Large intestine (tissue), 3 donors: ENCODE data around the gene CTBP2. TPM values are rescaled to one million over a fixed set of nuclear protein-coding genes. Genes with fewer than 3 reads are reported as not detected.

Experiments used
- DNase-seq, 2 donors: peaks; one replicate each; pipeline versions ENCODE4 v3.0.0 to v3.0.0-alpha.2; 2013
- H3K27ac ChIP-seq: one replicate; pipeline ENCODE4 v1.5.1; 2013; ENCODE audit warnings: low read length
- H3K27me3 ChIP-seq: 2 replicates; pipeline ENCODE4 v1.6.1; 2013; ENCODE audit warnings: low read length; ENCODE audit not compliant: control insufficient read depth, insufficient read depth
- H3K36me3 ChIP-seq: 2 replicates; pipeline ENCODE4 v1.6.1; 2013; ENCODE audit warnings: low read length; ENCODE audit not compliant: control insufficient read depth, insufficient read depth
- H3K4me1 ChIP-seq: one replicate; pipeline ENCODE4 v1.6.1; 2013; ENCODE audit warnings: low read length; ENCODE audit not compliant: control insufficient read depth, insufficient read depth
- H3K4me3 ChIP-seq: one replicate; pipeline ENCODE4 v1.5.1; 2013; ENCODE audit warnings: low read length
- H3K9me3 ChIP-seq: one replicate; pipeline ENCODE4 v1.6.1; 2013; ENCODE audit warnings: mild to moderate bottlenecking, low read depth, low read length, moderate library complexity; ENCODE audit not compliant: control insufficient read depth
- WGBS: methylation state at CpG from one replicate; pipeline ENCODE4 v1.1.5; 2013; ENCODE audit warnings: low lambda C conversion rate; ENCODE audit not compliant: insufficient coverage; 5-methylcytosine and 5-hydroxymethylcytosine counted together
- polyA plus RNA-seq: library from polyadenylated mRNA; unstranded; fragments of 120-200 nt; gene quantifications from one replicate; pipeline ENCODE4 v1.2.1, GENCODE V29; 2013

CTBP2 gene
- polyA plus RNA-seq, 1 donor: 60.1 TPM

DNA sequence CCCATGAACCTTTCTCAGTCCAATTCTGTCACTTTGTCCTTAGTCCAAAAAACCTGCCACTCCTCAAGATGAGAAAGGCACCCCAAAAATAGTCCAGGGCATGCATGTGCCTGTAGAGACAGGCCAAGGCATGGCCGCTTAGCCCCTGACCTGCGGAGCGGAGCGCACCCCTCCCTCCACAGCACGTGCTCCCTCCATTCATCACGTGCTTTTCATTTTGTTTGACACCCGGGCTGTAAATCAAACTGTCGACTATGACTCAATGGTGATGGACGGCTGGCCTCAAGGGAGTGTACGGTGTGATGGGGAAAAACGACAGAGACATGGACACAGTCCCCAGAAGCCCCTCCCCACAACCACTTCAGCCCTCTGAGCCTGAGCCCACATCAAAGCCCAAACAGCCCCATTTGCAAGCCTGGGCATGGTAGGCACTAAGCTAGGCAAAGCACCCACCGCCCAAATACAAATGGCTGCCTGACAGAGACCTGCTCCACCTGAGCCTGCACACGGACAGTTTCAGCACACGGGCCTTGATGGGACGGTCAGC is 127.8 kb downstream of the CTBP2 start:
- peaks cover 58% of the 10 kb centered on the region for H3K36me3 ChIP-seq

DNA sequence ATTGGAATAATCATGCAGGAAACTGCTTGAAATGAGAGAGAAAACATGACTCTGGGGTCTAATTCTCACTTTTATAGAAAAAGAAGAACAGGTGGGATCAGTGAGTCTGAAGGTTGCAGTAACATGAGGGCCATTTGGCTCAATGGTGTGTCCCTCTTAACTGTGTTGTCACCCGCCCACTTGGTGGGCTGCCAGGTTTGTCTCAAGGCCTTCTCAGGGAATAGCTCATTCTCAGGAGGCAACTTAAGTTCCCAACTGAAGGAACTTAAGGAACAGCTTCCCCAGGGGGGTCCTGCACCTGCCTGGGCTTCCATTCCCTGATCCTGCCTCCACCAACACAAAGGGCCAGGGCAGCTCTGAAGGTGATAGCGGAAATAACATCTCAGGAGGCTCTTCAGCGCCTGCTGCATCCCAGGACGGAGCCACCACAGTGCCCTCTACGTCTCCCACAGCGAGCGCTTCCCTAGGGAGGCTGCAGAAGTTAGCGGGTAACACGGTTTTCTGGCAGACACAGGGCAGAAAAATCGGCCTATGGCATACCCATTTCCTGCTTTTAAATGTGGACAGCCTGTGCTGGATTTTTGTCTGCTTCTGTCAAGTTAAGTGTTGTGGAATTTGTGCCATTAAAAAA is 129.7 kb downstream of the CTBP2 start:
- WGBS: 100% methylated on average over 2 of the region's 10 CpGs

More for the DNA sequence above, 127.8 kb downstream of the CTBP2 start:
- Histone ChIP-seq H3K27me3 (no peaks in the 10 kb centered on the region), H3K9me3 (no peaks in the 10 kb centered on the region), H3K4me1 (no peaks in the 10 kb centered on the region), H3K27ac (no peak overlapping the region), H3K4me3 (no peak overlapping the region)
- WGBS: no CpG with 5 or more reads among the region's 15 CpGs
- no peak for DNase-seq

DNA sequence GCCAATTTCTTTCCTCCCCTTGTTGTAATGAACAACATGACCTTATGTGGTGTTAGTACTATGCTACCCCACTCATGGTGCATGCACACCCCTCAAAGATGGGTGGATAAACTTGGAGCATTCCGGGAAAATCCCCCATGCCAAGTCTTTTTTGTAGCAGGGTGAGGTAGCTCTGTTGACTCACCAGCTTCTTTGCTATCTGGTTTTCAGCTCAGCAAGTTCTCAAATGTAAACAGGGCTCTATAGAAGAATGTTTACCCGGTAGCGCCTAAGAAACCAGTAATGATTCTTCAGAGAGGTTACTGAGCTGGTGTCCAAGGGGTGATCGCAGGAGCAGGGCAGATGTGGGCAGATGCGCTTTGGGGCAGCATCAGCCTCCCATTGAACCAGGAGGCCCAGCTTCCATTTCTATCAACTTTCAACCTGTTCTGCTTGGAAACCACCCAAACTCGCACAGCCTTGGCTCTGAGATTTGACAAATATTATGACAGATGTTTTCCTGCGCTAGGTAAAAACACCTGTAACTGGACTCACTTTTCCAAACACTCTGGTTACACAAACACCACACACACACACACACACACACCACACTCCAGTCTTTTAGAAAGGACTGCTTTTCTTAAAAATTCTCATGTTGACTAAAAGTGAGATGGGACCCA is 130.7 kb downstream of the CTBP2 start:
- H3K27ac ChIP-seq: no peak overlapping the region
- H3K4me1 ChIP-seq: peaks cover 2% of the 10 kb centered on the region
- no CpG with 5 or more reads among the region's 7 CpGs for WGBS
- no peaks in the 10 kb centered on the region for H3K9me3 ChIP-seq
- no peak overlapping the region for H3K4me3 ChIP-seq
- no peaks in the 10 kb centered on the region for H3K27me3 ChIP-seq
- peaks cover 60% of the 10 kb centered on the region for H3K36me3 ChIP-seq
- DNase-seq: no peak

More for the DNA sequence above, 129.7 kb downstream of the CTBP2 start:
- H3K27ac ChIP-seq: no peak overlapping the region
- H3K4me1 ChIP-seq: no peaks in the 10 kb centered on the region
- H3K9me3 ChIP-seq: no peaks in the 10 kb centered on the region
- H3K36me3 ChIP-seq: peaks cover 64% of the 10 kb centered on the region
- no peak overlapping the region for H3K4me3 ChIP-seq
- no peak for DNase-seq
- H3K27me3 ChIP-seq: no peaks in the 10 kb centered on the region

DNA sequence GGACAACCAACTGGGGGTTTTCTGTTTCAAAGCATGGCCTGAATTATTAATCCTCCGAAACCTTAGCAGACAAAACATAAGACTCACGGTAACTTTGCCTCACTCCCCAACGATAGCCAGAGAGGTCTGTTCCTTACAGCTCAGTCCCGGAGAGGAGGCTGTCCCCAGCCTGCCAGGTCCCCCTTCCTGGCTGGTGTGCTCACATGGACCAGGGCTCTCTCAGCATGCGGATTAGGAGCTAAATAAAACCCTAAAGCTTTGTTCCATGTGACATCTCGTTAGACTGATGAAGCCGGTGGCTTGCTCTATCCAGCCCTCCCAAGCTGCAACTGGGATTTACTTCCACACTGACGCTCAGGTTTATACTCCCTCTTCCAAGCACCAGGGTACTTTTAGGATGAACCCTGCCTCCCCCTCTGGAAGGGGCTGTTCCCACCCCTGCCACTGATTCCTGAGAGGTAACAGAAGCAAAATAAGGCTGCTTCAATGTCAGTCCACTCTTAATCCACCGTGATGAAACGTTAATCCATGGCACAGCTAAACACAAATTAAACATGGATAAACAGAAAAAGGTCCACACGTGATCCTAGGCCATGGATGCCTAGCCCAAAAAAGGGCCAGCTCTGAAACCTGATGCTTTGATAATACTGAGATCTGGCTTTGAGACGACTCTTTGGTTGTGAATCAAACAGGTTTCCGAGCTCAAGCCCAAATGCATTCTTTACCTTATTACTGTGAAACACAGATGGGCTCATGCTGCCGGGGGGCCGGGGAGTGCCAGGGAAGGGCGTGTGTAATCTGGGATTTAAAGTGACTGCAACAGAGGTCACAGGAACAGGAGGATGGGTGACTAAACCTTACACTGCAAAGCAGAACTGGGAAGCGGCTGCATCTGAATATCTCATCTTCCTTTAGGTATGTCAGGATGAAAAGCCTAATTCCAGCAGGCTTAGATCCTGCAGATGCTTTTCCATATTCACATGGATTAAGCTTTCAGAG is 132.2 kb downstream of the CTBP2 start:
- Histone ChIP-seq H3K4me3 (no peak overlapping the region), H3K27me3 (no peaks in the 10 kb centered on the region), H3K36me3 (peaks cover 55% of the 10 kb centered on the region), H3K27ac (no peak overlapping the region), H3K4me1 (peaks cover 10% of the 10 kb centered on the region), H3K9me3 (no peaks in the 10 kb centered on the region)
- 60% methylated on average over 1 of the region's 17 CpGs for WGBS
- DNase-seq: no peak

DNA sequence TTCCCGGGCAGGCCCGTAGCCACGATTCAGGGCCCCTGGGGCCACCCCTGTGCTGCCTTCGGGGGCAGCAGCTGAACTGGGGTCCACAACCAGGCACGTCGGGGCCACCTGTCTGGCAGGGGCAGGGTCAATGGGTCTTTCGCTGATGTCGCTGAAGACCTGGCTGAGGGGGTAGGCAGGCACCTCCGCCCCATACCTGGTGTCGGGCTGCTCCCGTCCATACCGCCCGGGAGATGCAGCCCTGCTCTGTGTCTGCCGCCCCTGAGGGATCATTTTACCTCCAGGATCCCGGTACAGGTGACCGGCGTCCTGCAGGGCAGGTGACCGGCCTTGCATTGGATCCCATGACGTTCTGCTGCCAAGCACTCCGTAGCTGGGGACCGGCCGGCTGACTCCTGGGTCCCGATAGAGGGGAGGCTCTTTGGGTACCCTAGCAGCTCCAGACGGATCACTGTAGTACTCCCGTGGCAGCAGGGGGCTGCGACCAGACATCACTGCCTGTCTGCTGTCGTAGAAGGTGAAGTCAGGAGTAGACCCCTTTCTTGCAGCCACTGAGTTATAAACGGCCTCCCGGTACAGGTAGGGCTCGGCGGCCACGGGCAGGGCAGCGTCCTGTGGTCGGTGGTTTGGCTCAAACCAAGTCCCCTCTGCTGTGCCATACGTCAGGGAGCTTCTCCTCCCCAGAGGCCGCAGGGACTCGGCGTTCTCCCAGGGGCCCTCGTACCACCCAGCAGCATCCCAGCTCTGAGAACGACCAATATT is 133.2 kb downstream of the CTBP2 start:
- Histone ChIP-seq H3K27me3 (no peaks in the 10 kb centered on the region), H3K27ac (no peak overlapping the region), H3K4me1 (peaks cover 15% of the 10 kb centered on the region), H3K9me3 (no peaks in the 10 kb centered on the region), H3K4me3 (no peak overlapping the region), H3K36me3 (peaks cover 58% of the 10 kb centered on the region)
- no CpG with 5 or more reads among the region's 40 CpGs for WGBS
- no peak for DNase-seq

DNA sequence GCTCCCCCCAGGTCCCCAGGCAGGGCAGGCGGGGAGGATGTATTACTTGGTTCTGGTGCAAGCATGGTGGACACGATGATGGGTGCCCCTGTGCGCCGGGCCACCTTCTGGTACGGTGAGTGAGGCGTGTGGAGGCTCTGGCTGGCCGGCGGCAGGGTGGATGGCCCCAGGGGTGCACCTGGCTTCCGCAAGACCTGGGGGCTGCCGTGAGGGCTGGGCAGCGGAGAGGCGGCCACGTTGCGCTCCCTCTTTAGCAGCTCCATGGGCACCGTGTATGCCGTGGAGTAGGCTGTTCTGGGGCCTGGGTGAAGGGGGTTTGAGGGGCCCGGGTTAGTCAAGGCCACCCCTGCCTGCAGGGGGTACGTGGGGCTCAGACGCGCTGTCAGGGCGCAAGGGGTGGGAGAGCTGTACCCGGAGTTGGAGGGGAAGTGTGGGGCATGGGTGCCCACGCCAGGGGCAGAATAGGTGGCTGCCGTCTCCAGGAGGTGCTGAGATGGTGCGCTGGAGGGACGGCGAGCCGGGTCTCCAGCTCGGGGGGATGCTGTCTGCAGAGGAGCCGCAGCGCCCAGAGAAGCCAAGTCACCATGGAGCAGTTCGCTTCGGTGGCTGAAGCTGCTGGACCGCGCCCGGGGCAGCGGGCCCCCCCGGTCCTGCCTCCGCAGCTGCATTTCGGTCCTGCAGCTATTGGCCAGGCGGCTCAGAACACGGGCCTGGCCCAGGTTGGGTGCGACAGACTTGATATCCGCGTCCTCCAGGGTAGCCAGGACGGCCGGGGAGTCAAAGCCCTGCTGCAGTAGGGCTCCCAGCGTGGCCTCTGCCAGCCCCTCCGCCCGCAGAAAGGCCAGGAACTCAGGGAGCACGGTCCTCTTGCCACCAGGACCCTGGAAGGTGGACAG is 134.1 kb downstream of the CTBP2 start:
- no peak for DNase-seq
- H3K27ac ChIP-seq: no peak overlapping the region
- H3K27me3 ChIP-seq: no peaks in the 10 kb centered on the region
- no peaks in the 10 kb centered on the region for H3K9me3 ChIP-seq
- H3K4me3 ChIP-seq: no peak overlapping the region
- peaks cover 54% of the 10 kb centered on the region for H3K36me3 ChIP-seq
- no CpG with 5 or more reads among the region's 51 CpGs for WGBS
- H3K4me1 ChIP-seq: peaks cover 15% of the 10 kb centered on the region

DNA sequence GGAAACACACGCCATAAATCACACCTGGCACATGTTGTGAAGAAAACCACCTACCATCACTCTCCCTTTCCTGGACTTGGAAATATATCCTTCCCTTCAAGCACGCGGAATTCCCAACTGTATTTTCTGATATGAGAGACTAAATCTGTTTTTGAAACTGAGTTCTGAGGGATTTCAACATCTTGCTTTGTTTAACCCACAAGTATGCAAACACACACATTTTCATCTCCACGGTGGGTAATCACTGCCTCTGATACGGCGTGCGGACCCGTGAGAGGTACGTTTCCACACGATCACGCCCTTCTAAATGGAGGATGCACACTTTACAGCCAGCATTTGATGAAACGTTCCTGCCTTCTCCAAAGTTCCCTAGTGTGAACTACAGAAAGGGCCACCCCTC is 135.0 kb downstream of the CTBP2 start:
- no peaks in the 10 kb centered on the region for H3K9me3 ChIP-seq
- H3K27ac ChIP-seq: no peak overlapping the region
- no peak overlapping the region for H3K4me3 ChIP-seq
- H3K36me3 ChIP-seq: peaks cover 59% of the 10 kb centered on the region
- no peak for DNase-seq
- no CpG with 5 or more reads among the region's 12 CpGs for WGBS
- H3K4me1 ChIP-seq: peaks cover 15% of the 10 kb centered on the region
- no peaks in the 10 kb centered on the region for H3K27me3 ChIP-seq

DNA sequence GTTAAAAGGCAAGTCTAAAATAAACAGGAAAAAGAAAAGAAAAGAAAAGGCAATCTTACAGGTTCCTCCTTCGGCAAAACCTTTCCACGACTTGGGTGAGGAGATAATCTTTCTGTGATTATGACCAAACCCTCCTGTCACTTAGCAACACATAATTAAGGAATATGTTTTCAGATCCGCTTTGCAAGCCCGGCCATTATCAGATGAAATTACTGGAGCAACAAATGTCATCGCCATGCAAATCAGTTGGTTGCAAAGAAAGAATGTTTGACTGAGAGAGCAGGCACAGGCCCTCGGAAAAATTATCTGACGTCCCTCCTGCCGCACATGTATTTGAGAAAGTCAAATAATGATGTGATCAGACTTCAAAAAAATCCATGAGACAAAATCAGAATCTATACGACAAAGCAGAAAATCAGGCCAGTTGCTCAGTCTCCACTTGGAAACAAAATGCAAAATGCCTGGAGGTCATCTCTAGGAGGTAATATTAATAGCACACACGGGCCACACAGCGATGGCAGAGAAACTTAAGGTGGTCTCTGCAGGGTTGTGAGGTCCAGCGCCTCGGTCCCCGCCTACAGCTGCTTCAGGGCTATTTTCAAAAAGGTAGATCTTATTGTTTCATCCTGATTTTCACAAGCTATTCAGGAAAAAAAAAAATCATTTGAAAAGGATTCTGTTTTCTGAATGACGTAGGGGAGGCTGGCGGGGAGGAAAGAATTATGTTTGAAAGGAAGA is 135.7 kb downstream of the CTBP2 start:
- 45% methylated on average over 7 of the region's 16 CpGs for WGBS
- Histone ChIP-seq H3K9me3 (no peaks in the 10 kb centered on the region), H3K4me1 (peaks cover 15% of the 10 kb centered on the region), H3K36me3 (peaks cover 59% of the 10 kb centered on the region), H3K27ac (no peak overlapping the region), H3K27me3 (no peaks in the 10 kb centered on the region), H3K4me3 (no peak overlapping the region)
- peak in 1 of 2 donors; percentile 46 for DNase-seq
